CD4-positive, alpha-beta T cell treated with Interferon gamma for 1 hour (primary cell): Measurements from ENCODE around the gene MAPK9.

Experiments used
- DNase-seq: peaks from one replicate; pipeline ENCODE4 v3.0.0-alpha.2; 2020

The MAPK9 gene

DNA sequence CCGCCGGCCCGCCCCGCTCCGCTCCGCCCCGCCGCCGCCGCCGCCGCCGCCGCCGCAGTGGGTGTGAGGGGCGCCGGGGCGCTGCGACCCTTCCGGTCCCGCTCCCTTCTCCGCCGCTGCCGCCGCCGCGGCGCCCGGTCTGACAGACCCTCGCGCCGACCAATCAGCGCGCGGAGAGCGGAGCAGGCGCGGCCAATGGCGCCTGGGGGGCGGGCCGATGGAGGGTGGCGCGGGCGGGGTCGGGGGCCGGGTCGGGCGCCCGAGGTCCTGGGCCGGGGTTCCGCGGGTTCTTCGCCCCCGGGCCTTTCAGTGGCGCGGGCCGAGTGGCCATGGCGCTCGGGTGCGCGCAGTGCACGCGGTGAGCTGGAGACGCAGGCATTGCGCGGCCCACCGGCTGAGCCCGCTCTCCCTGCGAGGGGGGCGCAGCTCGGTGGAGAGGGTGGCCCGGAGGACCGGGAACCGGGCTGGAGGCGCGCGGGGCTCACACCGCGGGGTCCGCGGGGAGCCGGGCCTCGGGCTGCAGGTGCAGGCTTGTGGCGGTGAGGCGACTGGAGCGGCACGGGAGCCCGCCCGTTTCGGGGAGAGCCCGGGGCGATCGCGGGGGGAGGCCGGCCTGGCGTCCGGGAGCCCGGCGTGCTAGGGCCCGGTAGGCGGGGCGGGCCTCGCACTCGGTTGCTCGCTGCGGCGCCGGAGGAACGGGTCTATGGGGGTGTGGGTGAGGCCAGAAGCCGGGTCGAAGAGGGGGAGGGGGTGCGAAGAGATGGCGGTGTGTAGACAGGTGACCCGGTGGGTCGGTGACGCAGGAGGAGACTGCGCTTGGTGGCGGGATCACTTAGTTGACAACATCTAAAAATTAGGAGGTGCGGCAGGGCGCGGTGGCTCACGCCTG is at the start of gene MAPK9:
MAPK9 (minus strand) TSS at position 141 of the 889 bp plus-strand sequence. CDS start 11,522 bp downstream, outside the sequence.
- peak; percentile 85 for DNase-seq

DNA sequence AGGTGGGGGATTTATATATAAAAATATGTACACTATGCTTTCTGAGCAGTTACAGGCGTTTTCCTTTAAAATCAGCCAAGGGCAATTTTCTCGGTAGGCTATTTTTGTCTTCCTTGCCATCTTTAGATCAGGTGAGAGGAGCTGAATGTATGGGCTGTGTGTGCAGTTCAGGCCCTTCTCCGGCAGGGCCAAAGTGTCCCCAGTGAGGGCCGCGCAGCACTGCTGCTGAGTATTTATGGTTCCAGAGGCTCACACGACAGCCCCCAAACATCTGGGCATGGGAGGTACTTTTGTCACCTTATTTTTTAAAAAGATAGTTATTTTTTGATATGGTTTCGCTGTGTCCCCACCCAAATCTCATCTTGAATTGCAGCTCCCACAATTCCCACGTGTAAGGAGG is 49.7 kb upstream of the MAPK9 start:
- DNase-seq, result no peak

DNA sequence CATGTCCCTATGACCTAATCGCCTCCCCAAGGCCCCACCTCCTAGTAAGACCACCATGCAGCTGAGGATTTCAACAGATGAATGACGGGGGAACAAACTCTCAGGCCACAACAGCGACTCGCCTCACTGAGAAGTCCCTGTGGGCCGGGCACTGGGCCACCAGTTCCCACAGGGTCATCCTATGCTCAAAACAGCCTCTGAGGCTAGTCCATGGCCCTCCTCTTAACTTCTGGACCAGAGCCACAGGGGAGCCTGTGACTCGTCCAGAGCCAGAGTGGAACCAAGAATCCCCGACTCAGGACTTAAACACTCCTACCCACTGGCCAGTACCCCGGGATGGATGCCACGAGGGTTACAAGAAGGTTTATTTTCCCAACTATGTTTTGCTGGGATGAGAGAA is 49.0 kb upstream of the MAPK9 start:
- no peak for DNase-seq

DNA sequence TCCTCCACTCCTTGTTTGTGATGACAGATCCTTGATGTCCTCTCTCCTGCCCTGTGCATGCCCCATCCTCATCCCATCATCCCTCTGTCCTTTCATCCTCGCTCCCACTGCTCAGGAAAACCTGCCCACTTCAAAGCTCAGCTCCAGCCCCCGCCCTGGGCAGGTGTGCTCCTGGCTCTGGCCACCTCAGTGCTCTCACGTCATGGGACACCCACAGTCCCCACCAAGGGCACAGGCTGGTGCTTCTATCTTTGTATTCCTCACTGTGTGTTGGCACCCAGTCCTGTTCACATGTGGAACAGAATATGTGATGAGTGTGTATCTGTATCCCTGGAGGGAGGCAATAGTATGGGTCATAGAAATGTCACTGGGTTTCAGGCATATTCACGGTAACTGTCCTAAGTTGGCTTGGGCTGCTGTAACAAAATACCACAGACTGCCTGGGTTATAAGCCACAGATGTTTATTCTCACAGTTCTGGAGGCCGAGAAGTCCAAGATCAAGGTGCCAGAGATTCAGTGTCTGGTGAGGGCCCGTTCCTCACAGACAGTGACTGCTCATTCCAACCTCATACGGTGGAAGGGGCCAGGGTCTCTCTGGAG is 47.8 kb upstream of the MAPK9 start:
- DNase-seq, result no peak

DNA sequence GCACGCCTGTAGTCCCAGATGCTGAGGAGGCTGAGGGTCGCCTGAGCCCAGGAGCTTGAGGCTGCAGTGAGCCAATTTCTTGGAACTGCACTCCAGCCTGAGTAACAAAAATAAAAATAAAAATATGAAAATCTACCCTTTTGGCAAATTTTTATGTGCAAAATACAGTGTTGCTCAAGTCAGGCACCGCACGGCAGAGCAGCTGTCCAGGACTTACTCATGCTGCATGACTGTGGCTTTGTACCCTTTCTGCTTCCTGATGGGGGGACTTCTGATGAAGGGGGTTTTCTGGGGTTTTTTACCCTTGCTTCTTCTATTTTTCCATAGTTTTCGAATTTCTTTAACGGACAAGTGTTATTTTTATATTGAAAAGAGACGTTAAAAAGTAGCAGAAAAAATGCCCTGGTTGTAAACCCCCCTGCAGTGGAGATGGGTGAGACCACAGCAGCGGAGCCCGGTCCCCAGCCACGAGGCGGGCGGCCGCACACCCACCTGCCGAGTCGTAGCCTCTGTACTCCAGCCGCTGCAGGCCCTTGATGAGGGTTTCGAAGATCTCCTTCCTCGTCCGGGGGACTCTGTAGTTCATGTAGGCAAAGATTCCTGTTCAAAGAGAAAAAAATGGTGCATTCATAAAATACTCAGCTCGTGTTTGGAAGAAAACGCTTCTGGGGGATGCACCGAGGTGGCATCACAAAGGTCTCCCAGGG is 46.3 kb upstream of the MAPK9 start:
- no peak for DNase-seq

DNA sequence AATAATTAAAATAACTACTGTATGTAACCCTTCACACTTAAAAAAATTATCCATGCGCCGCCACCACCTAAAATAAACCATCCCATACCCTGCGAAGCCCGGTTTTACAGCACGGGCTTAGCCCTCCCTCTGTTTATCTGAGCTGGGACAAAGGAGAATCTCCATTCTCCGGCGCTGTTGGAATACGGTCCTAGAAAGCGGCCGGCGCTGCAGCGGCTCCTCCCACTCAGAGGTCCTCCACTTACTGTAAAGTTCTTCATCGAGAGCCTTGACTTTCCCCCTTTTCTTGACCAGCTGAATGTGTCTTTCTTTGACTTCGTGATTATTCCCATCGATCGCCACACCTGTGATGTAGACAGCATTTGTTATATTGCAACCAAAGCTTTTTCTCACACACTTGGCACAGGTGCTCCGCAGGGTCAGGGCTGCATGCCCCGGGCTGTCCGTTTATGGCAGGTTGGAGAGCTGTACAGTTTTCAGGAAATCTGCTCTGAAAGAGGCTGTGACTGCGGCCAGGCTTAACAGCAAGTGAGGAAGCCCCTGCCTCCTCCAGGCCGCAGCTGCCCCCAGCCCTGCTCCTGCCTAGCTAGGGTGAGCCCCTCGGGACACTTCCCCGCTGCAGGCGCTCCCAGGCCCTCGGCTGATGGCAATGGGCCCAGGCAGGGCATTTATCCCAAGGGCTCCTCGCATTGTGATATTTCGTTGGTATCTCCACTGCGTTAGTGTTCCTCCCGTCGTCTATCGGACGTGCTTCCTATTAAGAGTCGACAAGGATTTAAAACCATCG is 44.5 kb upstream of the MAPK9 start:
- DNase-seq, result no peak

DNA sequence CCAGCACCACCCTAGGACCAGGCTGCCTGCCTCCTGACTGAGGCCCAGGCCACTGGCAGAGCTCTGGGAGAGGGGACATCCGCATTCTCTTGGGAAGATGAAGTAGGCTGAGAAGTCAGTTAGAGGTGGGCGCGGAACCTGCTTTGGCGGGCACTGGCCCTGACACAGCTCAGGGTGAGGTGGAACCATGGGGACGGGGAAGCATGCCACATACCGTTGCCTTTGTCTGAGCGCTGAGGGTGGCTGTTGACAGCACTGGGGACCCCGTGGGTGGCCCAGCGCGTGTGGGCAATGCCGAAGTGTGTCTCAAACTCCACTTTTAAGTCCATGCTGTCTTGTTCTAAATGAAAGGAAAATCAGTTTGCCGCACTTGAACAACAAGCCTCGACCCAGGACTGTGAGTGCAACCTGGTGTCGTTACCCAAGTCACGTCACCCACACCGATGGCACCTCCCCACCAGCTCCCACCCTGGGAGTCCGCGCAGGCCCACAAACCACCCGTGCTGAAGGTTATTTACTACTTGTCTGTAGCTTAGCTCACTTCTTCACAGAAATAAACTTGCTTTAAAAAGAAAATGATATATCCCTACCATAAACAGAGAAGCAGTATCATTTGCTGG is 43.8 kb upstream of the MAPK9 start:
- DNase-seq, result no peak

DNA sequence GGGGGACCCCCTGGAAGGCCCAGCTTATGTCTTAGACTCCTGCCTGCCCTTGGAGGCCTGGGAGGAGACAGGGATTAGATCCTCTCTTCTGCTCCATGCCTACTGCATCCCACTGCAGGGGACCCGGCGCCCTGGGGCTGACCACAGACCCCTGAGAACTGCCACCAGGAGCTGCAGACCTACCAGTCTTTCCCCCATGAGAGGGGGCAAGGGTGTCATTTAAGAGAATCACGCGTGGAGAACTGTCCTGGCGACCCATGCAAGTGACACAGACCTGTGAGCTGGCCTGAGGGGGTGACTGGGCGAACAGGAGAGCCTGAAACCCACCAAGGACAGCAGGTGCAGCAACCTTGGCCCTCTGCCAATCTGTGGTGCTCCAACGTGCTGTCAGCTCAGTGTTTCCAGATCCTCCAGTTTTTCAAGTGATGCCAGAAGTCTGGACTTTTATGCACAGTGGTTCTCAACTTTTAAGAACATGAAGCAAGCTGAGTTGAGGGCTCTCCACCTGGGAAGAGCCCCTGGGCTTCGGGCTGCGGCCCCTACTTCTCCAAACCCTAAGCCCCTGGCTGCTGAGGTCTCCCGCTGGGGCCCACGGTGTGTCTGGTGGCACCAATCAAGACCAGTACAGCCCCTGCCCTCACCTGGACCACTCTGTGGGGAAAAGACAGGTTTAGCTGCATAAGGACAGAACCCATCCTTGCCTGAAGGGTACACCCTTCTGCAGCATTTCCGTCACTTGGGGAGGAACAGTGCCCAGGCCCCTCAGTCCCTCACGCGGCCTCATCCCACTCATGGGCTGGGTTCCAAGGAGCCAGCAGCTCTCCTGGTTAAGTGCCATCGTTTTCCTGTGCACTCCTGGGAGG is 43.1 kb upstream of the MAPK9 start:
- no peak for DNase-seq

DNA sequence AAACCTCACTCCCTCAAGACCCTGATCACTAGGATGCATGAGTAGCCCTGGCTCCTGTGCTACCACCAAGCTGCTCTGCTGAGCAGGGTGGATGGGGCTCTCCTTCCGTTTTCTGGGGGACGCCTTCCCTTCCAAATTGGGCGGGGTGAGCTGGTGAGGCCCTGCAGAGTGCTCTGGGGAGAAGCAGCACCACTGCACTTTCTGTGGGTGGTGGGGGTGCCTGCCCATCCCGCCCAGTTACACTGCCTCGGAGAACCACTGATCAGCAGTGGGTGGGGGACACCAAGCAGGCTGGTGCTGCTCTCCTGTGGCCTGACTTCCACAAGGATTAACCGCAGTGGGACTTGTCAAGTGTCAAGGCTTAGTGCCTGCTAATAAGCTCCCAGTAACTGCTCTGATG is 42.3 kb upstream of the MAPK9 start:
- DNase-seq, result no peak

DNA sequence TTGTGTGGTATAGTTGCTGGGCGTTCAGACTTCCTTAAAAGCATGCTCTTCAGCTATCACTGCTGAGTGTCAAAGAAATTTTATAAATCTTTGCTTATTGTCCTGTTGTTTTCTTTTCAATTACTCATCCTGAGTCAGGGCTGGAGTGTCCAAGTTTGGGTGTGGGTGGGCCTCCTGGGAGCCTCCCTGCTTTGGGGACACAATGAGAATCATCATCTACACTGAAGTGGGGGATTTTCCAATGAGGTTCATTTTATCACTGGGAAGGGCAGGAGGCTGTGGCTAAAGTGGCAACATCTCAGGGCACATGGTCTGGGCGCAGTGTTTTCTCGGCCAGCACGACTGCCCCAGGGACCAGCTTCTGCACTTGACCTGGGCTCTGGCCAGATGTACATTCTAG is 41.8 kb upstream of the MAPK9 start:
- no peak for DNase-seq

DNA sequence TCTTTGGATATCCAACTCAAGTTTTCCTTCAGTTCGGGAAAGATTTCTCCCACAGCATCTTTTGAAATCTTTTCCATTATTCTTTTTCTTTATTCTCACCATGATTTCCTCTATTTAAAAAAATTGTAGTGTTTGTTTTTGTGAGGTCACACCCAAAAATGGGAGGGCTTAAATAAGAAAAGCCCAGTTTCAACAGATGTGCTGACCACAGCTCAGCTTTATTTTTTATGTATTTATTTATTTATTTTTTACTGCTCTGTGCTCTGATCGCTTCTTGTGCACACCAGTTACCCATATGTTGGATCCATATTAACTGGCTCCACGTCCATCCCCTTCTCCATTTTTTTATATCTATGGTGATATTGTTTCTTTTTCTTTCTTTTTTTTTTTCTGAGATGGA is 41.0 kb upstream of the MAPK9 start:
- DNase-seq, result no peak

DNA sequence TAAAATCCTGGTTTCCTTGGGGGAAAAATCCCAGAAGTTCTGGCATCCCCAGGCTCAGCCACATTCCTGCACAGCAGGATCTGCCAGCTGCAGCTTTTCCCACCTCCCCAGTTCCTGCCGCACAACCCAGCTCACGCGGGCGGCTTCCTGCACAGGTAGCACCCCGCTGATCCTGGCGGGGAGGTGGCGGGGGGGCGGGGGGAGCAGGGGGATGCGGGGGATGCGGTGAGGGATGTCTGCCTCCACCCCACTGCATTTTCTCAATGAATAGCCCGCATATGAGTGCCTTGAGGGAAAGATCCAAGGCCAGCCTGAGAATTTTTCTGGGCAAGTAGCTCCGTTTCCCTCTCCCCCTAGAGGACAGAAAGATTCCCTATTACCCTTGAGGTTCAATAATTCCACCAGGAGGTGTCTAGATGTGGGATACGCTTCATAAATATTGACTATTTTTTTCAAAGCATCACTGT is 40.2 kb upstream of the MAPK9 start:
- no peak for DNase-seq

DNA sequence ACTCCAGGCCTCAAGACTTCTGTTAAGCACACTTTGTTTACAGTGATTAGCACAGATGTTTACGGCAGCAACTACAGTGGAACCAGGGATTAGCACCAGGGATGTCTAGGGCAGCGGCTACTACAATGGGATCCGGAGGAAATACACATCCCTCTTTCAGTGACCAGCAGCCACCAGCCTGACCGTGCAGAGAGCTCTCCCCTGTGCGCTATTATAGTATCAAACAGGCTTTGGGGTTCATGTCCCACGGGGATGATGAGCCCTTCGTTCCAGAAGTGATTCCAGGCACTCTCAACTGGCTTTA is 39.7 kb upstream of the MAPK9 start:
- DNase-seq, result no peak

DNA sequence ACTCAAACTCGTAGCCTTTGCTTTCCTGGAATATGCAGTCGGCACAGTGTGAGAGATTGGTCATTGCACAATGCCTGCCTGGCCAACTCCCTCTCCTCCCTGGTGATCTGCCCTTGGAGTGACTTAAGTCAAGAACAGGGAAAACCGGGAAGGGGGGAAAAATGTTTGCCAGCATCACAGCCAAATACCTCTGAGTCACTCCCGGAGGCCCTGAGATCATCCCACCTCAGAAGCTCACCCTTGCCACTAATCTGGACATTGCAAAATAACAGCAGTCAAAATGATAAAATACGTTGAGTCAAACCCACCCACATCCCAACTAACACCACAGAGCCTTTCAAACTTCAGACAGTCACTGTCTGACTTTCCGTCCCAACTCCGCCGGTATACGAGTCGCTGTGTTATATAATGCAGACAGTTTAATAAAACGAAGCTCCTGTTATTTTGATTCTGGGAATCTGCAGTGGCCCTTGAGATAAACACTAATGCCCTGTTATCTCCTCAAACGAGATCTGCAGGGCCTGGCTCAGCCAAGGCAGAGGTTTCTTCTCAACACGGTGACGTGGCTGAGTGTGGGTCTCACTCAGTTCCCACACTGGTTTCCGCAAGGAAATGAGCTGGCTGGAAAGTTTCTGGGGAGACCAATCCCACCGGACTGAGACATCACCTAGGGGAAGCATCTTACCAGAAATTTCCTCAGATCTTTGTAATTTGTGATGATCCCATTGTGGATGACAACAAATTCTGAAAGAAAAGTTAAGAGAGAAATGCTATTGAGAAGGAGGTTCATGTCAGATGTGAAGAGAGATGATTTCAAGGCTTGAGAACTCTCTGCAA is 39.1 kb upstream of the MAPK9 start:
- no peak for DNase-seq

DNA sequence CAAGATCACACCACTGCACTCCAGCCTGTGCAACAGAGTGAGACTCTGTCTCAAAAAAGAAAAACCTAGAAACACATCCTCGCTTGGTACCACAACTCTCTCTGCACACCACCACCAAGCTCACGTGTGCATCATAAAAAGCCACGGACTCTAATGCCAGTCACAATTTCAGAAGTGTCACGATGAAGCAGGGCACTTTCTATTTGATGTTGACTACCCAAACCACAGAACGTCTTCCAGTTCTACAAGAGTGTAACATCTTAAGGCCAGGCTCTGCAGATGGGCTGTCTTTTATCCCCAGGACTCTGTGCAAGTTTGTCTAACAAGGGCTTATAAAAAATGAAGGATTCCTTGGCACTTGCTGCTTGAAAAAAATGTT is 38.4 kb upstream of the MAPK9 start:
- DNase-seq, result no peak

DNA sequence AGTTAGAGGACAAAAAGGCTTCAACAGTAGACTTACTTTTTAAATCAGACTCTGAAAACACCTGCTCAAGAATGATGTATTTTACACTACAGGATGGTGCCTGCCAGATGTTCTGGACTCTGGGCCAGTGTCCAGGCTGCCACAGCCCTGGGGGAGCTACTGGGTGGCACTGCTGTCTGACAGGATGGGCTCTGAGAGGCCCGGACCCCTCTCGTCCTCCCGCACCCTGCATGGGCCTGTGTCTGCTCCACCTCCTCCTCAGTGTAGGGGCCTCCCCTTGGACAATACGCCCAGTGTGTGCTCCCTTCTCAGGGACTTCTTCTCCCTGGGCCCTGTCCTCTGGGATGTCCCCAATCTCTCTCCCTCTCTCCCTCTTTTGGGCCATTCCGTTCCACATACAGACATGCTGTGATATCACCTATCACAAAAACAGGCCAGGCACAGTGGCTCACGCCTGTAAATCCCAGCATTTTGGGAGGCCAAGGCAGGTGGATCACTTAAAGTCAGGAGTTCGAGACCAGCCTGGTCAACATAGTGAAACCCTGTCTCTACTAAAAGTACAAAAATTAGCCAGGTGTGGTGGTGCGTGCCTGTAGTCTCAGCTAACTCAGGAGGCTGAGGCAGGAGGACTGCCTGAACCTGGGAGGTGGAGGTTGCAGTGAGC is 37.9 kb upstream of the MAPK9 start:
- DNase-seq, result no peak

DNA sequence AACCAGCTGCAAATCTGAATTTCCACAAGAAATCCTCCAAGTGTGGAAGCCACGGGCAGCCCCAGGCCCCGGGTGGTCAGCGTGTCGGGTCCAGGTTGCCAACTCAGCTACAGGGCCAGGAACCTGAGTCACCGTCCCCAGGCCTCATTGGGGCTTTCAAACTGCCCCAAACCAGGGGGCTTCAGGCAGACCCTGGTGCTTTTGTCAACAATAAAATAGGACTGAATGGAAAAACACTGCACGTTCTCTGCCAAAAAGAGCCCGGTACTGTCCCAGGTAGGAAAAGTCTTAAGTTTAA is 37.2 kb upstream of the MAPK9 start:
- no peak for DNase-seq

DNA sequence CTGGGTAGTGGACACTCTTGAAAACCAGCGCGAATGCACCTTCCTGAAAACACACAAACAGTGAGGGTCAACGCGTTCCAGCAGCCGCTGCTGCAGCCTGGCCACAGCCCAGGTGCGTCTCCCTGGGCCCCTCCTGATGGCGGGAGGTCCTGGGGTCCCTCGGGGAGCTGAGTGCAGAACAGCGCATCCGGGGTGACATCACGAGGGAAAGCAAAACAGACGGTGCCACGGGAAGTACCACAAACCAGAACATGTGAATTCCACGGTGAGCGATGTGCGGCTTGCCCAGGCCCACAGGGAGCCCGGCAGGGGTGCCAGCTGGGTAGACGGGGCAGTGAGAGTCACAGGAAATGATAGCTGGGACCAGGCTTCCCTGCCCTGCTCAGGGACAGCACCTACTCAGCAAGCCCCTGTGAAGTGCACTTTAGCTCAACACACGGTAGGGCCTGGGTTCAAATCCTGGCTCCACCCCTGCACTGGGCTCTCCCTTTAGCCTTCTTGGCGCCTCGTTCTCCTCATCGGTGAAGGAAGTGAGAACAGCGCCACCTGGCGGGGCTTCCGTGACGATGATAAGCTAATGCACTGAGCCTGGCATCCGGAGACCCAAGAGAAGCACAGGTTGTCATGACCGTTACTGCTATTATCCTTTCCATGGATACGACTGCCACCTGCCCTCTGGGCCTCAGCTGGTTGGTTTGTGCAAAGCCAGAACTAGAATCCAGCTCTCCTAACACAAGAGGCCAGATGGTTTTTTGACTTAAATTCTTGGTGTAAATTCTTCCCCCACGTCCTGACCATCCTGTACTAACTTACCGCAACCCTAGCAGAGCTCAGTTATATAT is 36.6 kb upstream of the MAPK9 start:
- DNase-seq, result peak; percentile 75

DNA sequence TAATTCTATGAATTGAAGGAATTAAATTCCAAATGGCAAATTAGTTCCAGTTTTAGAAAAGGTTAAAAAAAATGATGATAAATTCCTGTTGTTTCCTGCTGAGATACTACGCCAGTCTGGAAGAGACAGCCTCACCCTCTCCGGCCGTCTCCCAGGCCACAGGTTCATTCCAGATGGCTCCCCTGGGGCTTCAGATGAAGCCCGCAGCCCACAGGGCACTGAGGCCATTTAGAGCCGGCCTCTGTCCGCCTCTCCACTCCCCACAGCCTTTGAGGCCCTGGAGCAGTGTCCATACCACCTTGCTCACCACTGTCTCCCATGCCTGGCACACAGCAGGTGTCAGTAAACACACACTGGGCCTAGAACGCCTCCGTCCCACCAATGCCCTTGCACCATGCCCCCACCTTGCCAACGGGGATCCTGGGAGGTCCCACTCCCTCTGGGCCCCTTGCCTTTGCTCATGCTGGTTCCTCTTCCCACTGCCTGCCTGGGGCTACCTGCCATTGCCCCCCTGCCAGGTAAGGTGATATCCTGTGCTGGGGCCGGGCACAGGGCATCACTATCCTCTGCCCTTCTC is 35.2 kb upstream of the MAPK9 start:
- DNase-seq, result no peak
